ENCODE results near the gene ENPP6. TPM values are rescaled to one million over a fixed set of nuclear protein-coding genes. Genes with fewer than 3 reads are reported as not detected.
"Not testable (repeated sequence)": the region's sequence is repeated elsewhere in the genome, so short reads cannot be mapped to it uniquely, and the experiment has no call there.

Gene ENPP6
- total RNA-seq, 6 donors from 2014 or later, result 0.30 to 0.37 (median 0.34) TPM; not detected in 3

GRCh38 chr4:184214931-184215330 lies 2.7 kb downstream of the ENPP6 start:
- Histone ChIP-seq H3K36me3 (no peaks in the 10 kb centered on the region), H3K4me3 (no peak overlapping the region), H3K27me3 (no peaks in the 10 kb centered on the region), H3K9me3 (no peaks in the 10 kb centered on the region), H3K27ac (no peak overlapping the region), H3K4me1 (no peaks in the 10 kb centered on the region)
- ATAC-seq (ENCODE audit: low FRiP score in 2 of 2) (no peak), DNase-seq (no peak)
- 81 to 84% methylated on average over 5 of the region's 5 CpGs for WGBS, 2 donors
- TF ChIP-seq POLR2AphosphoS5 (IDR thresholded peaks at IDR 0.05), result no peak
- TF ChIP-seq EP300 (IDR thresholded peaks at IDR 0.05), result no peak
- no peak for TF ChIP-seq CTCF (IDR thresholded peaks at IDR 0.05)
- TF ChIP-seq POLR2A (IDR thresholded peaks at IDR 0.05), result no peak

GRCh38 chr4:184207734-184208607 lies 9.7 kb downstream of the ENPP6 start:
- not testable (repeated sequence) for H3K27me3 ChIP-seq, H3K4me1 ChIP-seq, H3K36me3 ChIP-seq, H3K4me3 ChIP-seq, H3K9me3 ChIP-seq, H3K27ac ChIP-seq
- 87 to 90% methylated on average over 29 to 33 of the region's 33 CpGs for WGBS, 2 donors
- peak in 1 of 2 donors; percentile 53 for ATAC-seq (ENCODE audit: low FRiP score in 2 of 2)
- peak in 1 of 2 donors; percentile 42 for DNase-seq

GRCh38 chr4:184205243-184205642 lies 12.4 kb downstream of the ENPP6 start:
- H3K27me3 ChIP-seq, result no peaks in the 10 kb centered on the region
- TF ChIP-seq POLR2AphosphoS5 (IDR thresholded peaks at IDR 0.05) (no peak), EP300 (IDR thresholded peaks at IDR 0.05) (no peak), CTCF (IDR thresholded peaks at IDR 0.05) (no peak), POLR2A (IDR thresholded peaks at IDR 0.05) (no peak)
- no peaks in the 10 kb centered on the region for H3K9me3 ChIP-seq
- ATAC-seq (ENCODE audit: low FRiP score in 2 of 2), result no peak
- no peak overlapping the region for H3K4me3 ChIP-seq
- WGBS, 2 donors, result 89 to 93% methylated on average over 14 of the region's 14 CpGs
- peak in 1 of 2 donors; percentile 39 for DNase-seq
- no peaks in the 10 kb centered on the region for H3K36me3 ChIP-seq
- no peak overlapping the region for H3K27ac ChIP-seq
- H3K4me1 ChIP-seq, result no peaks in the 10 kb centered on the region

- Histone ChIP-seq H3K4me1 (no peaks in the 10 kb centered on the region), H3K4me3 (no peak overlapping the region), H3K27me3 (no peaks in the 10 kb centered on the region), H3K36me3 (no peaks in the 10 kb centered on the region), H3K9me3 (no peaks in the 10 kb centered on the region), H3K27ac (no peak overlapping the region)
- DNase-seq, result no peak
- ATAC-seq (ENCODE audit: low FRiP score in 2 of 2), result no peak
- TF ChIP-seq CTCF (IDR thresholded peaks at IDR 0.05), result no peak
- TF ChIP-seq POLR2AphosphoS5 (IDR thresholded peaks at IDR 0.05), result no peak
- TF ChIP-seq POLR2A (IDR thresholded peaks at IDR 0.05), result no peak
- TF ChIP-seq EP300 (IDR thresholded peaks at IDR 0.05), result no peak
- 96 to 98% methylated on average over 6 of the region's 6 CpGs for WGBS, 2 donors
Observed at GRCh38 chr4:184203300-184203699, 14.4 kb downstream of the ENPP6 start.

- ATAC-seq (ENCODE audit: low FRiP score in 2 of 2) (no peak), DNase-seq (no peak)
- Histone ChIP-seq H3K27ac (no peak overlapping the region), H3K4me3 (no peak overlapping the region), H3K9me3 (no peaks in the 10 kb centered on the region), H3K36me3 (no peaks in the 10 kb centered on the region), H3K27me3 (no peaks in the 10 kb centered on the region), H3K4me1 (peaks cover 0 to 2% (median 0%) of the 10 kb centered on the region in 4 donors)
- WGBS, 2 donors, result 55 to 68% methylated on average over 6 to 7 of the region's 7 CpGs
- TF ChIP-seq POLR2A (IDR thresholded peaks at IDR 0.05) (no peak), POLR2AphosphoS5 (IDR thresholded peaks at IDR 0.05) (no peak), CTCF (IDR thresholded peaks at IDR 0.05) (no peak), EP300 (IDR thresholded peaks at IDR 0.05) (no peak)
Observed at GRCh38 chr4:184201179-184201578, 16.5 kb downstream of the ENPP6 start.

All from upper lobe of left lung (tissue), 6 donors.